Fibroblast of skin of scalp (primary cell): ENCODE results near the gene TRNP1. TPM values are rescaled to one million over a fixed set of nuclear protein-coding genes. Genes with fewer than 3 reads are reported as not detected.
"Not testable (repeated sequence)": the region's sequence is repeated elsewhere in the genome, so short reads cannot be mapped to it uniquely, and the experiment has no call there.

Experiments used
- DNase-seq: peaks from one replicate; pipeline ENCODE4 v3.0.0-alpha.2; 2013
- polyA plus RNA-seq, 2 experiments: library from polyadenylated mRNA; unstranded; fragments of 120-200 nt; gene quantifications; one replicate each; pipeline ENCODE4 v1.2.1, GENCODE V29; 2013; ENCODE audit not compliant: insufficient read length in 2 of 2

TRNP1 gene
- 25.3 TPM for polyA plus RNA-seq (2013, experiment 1 of 2; ENCODE audit: insufficient read length)
- 28.7 TPM for polyA plus RNA-seq (2013, experiment 2 of 2; ENCODE audit: insufficient read length)

DNA sequence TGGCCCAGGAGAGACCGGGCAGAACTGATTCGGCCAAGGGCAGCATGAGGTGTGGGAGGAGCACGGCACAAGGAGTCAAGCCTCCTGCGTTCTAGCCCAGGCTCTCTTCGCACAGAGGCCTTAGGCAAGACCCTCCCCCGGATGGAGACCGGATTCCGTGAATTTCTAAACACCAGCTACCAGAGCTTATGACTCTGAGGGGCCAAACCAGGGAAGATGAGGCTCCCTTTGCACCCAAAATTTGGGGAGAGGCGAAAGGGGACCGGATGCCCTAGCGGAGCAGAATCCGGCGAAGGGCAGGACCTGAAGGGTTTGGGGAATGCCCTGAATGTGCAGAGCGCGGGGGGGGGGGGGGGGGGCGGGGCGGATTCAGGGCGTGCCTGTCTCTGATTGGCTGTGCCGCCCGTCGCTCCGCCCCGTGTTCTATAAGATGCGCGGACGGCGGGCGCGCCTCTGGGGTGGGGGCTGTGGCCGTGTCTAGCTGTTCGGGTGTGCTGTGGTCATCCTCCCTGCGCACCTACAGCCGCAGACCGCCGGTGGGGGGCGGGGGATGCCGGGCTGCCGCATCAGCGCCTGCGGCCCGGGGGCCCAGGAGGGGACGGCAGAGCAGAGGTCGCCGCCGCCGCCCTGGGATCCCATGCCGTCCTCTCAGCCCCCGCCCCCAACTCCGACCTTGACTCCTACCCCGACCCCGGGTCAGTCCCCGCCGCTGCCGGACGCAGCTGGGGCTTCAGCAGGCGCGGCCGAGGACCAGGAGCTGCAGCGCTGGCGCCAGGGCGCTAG is at the start of gene TRNP1:
TSS of gene TRNP1 (plus strand) at position 456 of the 783 bp plus-strand sequence. CDS start at position 551, 95 bp downstream.
- DNase-seq = peak; percentile 78

- DNase-seq = no peak
These were observed 48.4 kb upstream of the TRNP1 start for GRCh38 chr1:26945138-26945537.

DNA sequence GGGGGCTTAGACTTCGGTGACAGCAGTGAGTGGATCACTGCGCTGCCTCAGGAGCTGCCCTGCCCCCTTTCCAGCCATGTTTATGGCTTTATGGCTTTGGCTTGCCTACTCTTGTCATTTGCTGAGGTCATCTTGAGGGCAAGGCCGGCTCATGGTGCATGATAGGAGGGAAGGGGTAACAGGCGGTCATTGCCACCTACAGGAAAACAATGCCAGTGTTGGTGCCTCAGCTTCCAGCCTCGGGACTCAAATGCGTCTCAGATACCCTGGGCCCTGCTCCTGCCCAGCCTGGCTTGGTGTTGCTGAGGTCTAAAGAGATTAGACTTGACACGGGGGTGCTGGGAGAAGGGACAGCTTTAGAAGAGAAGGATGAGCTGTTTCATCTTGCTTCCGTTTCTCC is 47.8 kb upstream of the TRNP1 start:
- DNase-seq = no peak

DNA sequence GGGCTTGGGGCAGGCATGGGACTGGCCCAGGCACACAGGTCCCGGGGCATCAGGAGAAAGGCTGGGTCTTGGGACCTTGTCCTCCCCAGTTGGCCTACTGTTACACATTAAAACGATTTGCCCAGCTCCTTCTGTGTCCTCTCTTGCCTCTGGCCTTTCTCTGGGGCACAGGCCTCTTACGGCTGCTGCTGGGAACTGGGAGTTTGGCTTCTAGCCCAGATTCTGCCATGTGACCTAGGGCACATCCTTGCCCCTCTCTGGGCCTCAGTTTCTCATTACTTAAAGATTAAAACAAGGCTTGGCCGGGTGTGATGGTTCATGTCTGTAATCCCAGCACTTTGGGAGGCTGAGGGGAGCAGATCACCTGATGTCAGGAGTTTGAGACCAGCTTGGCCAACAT is 47.2 kb upstream of the TRNP1 start:
- DNase-seq = no peak

DNA sequence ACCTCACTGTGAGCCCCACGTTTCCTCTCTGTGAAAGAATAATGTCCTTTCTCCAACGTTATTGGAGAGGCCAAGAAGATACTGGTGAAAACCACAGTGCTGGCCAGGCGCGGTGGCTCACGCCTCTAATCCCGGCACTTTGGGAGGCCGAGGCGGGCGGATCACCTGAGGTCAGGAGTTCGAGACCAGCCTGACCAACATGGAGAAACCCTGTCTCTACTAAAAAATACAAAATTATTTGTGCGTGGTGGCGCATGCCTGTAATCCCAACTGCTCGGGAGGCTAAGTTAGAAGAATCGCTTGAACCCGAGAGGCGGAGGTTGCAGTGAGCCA is 44.8 kb upstream of the TRNP1 start:
- DNase-seq = not testable (repeated sequence)

- DNase-seq = no peak
These were observed 44.1 kb upstream of the TRNP1 start for GRCh38 chr1:26949266-26949925.

GRCh38 chr1:26949926-26950319 is 43.6 kb upstream of the TRNP1 start:
- DNase-seq = no peak

GRCh38 chr1:26950602-26951001 is 42.9 kb upstream of the TRNP1 start:
- DNase-seq = no peak

GRCh38 chr1:26951216-26951615 is 42.3 kb upstream of the TRNP1 start:
- no peak for DNase-seq

GRCh38 chr1:26951821-26952497 is 41.5 kb upstream of the TRNP1 start:
- no peak for DNase-seq

- no peak for DNase-seq
These were observed 40.1 kb upstream of the TRNP1 start for GRCh38 chr1:26953374-26953773.

DNA sequence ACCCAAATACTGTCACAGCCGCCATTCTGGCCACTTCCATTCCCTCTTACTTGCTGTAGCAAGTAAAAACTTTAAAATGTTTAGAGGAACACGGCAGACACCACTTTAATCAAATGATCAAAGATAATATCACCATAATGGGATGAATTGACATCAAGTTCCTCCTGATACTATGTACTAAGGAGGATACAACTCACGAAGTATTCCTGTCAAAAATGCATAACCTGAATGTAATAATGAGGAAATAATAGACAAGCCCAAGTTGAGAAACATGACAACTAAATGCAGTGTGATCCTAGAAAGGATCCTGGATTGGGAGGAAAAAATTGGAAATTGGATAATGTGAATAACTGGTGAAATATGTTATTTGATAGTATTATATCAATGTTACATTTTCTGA is 37.2 kb upstream of the TRNP1 start:
- DNase-seq = no peak

DNA sequence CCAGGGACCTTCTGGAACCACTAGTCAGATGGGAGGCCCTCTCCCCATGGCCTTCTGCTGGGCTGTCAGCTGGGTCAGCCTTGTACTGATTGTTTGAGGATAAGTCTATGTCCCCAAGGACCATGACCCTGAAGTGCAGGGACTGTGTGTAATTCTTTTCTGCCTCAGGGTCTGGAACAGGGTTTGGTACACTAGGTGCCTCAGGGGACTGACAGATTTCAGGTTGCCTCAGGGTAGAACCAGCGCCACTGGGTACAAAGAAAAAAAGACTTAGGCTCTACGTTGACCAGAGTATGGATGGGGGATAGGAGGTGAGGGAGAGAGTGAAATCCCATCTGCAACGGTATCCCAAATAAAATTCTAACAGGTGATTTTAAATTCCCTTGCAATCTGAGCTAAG is 36.2 kb upstream of the TRNP1 start:
- DNase-seq = no peak

DNA sequence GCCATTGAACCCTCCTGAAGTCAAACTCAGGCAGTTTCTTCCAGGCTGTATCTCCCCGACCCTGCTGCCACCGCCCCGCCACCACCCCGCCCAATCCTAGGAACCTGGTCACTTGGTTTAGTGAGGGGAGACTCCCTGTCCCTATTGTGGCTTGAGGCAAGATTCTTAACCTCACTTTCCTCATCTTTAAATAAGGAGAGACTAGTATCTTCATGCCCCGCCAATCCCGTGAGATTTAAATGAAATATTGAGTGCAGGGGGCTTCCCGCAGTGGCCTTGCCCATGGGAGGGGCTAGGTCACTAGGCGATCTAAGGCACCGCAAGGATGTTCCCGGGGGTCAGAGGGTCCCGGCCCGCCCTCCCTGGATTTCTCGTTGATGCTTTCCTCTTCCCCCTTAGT is 34.2 kb upstream of the TRNP1 start:
- DNase-seq = no peak

- no peak for DNase-seq
These were observed 33.5 kb upstream of the TRNP1 start, which contains the start of gene KDF1 for GRCh38 chr1:26959722-26960624. TSS of gene KDF1 (minus strand) at chr1:26960468. CDS start at chr1:26952380, 8,088 bp downstream.

DNA sequence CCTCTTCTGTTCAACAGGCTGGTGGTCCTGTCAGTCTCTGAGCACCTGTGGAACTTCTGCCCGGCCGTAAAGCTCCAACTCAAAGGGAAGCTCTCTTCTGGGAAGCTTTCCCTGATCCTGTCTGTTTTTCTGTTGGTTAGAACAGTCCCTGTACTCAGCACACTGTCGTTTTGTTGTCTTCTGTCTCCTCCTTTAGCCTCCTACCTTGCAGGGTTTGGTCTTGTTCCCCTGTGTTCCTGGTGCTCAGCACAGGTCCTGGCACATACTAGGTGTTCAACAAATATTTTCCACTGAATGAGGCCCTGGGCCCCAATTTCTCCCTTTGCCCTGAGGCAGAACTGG is 32.9 kb upstream of the TRNP1 start:
- no peak for DNase-seq

GRCh38 chr1:26961826-26962225 is 31.7 kb upstream of the TRNP1 start:
- DNase-seq = peak; percentile 80

GRCh38 chr1:26965213-26965612 is 28.3 kb upstream of the TRNP1 start:
- no peak for DNase-seq

- no peak for DNase-seq
These were observed 27.9 kb upstream of the TRNP1 start for GRCh38 chr1:26965628-26966027.

GRCh38 chr1:26970810-26971209 is 22.7 kb upstream of the TRNP1 start:
- DNase-seq = no peak

GRCh38 chr1:26971590-26971989 is 21.9 kb upstream of the TRNP1 start:
- no peak for DNase-seq

DNA sequence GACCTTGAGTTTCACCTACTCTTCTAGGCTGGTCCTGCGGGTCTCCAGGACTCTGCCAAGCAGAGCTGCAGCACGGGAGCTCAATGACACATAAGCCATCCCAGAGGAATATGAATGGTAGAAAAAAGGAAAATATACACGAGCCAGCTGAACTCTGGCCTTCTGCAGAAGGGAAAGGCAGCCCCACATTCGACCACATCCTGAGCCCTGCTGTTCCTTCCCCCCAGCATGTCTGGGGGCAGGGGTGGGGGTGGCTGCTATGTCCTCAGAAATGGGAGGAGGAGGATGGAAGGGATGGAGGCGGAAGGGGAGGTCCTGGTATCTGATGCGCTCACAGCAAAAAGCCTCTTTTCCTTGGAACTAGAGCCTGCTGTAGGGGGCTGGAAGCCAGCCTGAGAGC is 21.1 kb upstream of the TRNP1 start:
- peak; percentile 37 for DNase-seq

DNA sequence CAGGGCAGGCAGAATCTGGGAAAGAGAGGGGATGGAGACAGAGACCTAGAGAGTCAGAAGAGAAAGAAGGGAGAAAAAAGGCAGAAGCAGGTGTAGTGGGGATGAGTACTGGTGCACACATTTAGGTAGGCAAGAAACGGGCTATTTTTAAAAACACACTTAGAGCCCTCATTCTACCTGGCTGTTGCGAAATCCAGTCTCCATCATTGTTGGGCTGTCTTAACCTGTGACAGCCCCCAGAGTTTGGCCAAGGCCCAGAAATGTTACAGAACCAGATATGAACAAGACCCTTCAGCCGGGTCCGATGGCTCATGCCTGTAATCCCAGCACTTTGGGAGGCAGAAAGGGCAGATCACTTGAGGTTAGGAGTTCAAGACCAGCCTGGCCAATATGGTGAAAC is 20.7 kb upstream of the TRNP1 start:
- DNase-seq = no peak
